HepG2 (cell line): ENCODE results near the gene NOXO1. TPM values are rescaled to one million over a fixed set of nuclear protein-coding genes. Genes with fewer than 3 reads are reported as not detected.
A peak's percentile ranks its signal among the peaks of the same experiment; 100 is the strongest.

ENCODE experiments used
- ATF2 ChIP-seq: sonication (generic); formaldehyde crosslinking; IDR thresholded peaks from 2 replicates; pipeline ENCODE4 v1.4.0; 2020; ENCODE audit warnings: missing genetic modification reagents
- CHCHD3 ChIP-seq: sonication (generic); formaldehyde crosslinking; IDR thresholded peaks from 2 replicates; pipeline ENCODE4 v1.8.0; 2022; ENCODE audit warnings: mild to moderate bottlenecking, missing genetic modification reagents, moderate library complexity
- JARID2 ChIP-seq: sonication (generic); formaldehyde crosslinking; IDR thresholded peaks from 2 replicates; pipeline ENCODE4 v1.8.1; 2023; ENCODE audit warnings: missing genetic modification reagents, inconsistent platforms; ENCODE audit not compliant: insufficient replicate concordance
- NBN ChIP-seq: fragments of 450-650 bp; conservative IDR thresholded peaks from 2 replicates; pipeline ENCODE4 v1.6.1; 2017
- POLR2AphosphoS2 ChIP-seq: IDR thresholded peaks from 2 replicates; pipeline ENCODE4 v1.6.1; 2011; ENCODE audit warnings: low read depth, low read length, improper control_type of control experiment
- SKIL ChIP-seq: sonication (generic); formaldehyde crosslinking; IDR thresholded peaks from 2 replicates; pipeline ENCODE4 v1.8.0; 2022; ENCODE audit warnings: missing genetic modification reagents, mild to moderate bottlenecking, moderate library complexity, borderline replicate concordance
- TFAP4 ChIP-seq: sonication (generic); IDR thresholded peaks from 2 replicates; pipeline ENCODE4 v1.6.1; 2016; ENCODE audit warnings: low read depth, borderline replicate concordance
- ZBTB20 ChIP-seq: sonication (generic); formaldehyde crosslinking; IDR thresholded peaks from 2 replicates; pipeline ENCODE4 v1.8.1; 2023; ENCODE audit warnings: missing genetic modification reagents, low read depth, mild to moderate bottlenecking, borderline replicate concordance
- ZNF280D ChIP-seq: sonication (generic); formaldehyde crosslinking; IDR thresholded peaks from 2 replicates; pipeline ENCODE4 v1.5.1; 2020; ENCODE audit warnings: mild to moderate bottlenecking, missing genetic modification reagents
- ZNF414 ChIP-seq: sonication (generic); formaldehyde crosslinking; IDR thresholded peaks from 2 replicates; pipeline ENCODE4 v1.5.0; 2020; ENCODE audit warnings: missing genetic modification reagents
- ZNF709 ChIP-seq: sonication (generic); formaldehyde crosslinking; IDR thresholded peaks from 2 replicates; pipeline ENCODE4 v1.5.0; 2020; ENCODE audit warnings: mild to moderate bottlenecking, missing genetic modification reagents
- polyA plus RNA-seq, 8 experiments: library from polyadenylated mRNA; depleted of rRNA in 3 of 8; stranded (reverse) in 7 of 8; unstranded in 1 of 8; fragments of >200 nt; fragmentation: Illumina TruSeq in 4 of 8; extraction: Trizol in 4 of 8; gene quantifications; 2 replicates each; pipeline versions ENCODE4 v1.2.1 to v1.2.3, GENCODE V29; 2011 to 2016; ENCODE audit warnings: low read depth in 4 of 8, missing spikeins in 1 of 8, mixed read lengths in 1 of 8; ENCODE audit not compliant: insufficient read depth in 1 of 8
- total RNA-seq, 5 experiments: library from RNA; depleted of rRNA; stranded (reverse); fragments of >200 nt; fragmentation: Illumina TruSeq; extraction: Trizol; gene quantifications; 2 replicates each; pipeline ENCODE4 v1.2.3, GENCODE V29; 2016; ENCODE audit warnings: low read depth in 1 of 5
- TF ChIP-seq, protein P1 (sequence below): sonication (generic); formaldehyde crosslinking; IDR thresholded peaks from 2 replicates; pipeline ENCODE4 v1.5.0; 2020; ENCODE audit warnings: missing genetic modification reagents
- TF ChIP-seq, protein P2 (sequence below): sonication (generic); formaldehyde crosslinking; IDR thresholded peaks from 2 replicates; pipeline ENCODE4 v1.5.0; 2020; ENCODE audit warnings: mild to moderate bottlenecking, low read depth, missing genetic modification reagents, borderline replicate concordance

Gene NOXO1
- total and polyA plus RNA-seq, 2 of the 13 experiments (the other 11 are each of a cell fraction or from before 2014, with no cell fraction given): 0.69 to 1.4 TPM

GRCh38 chr16:1932050-1933028 is 48.9 kb downstream of the NOXO1 start (continued):
- no peak for TF ChIP-seq SKIL (CRISPR knock-in tag)
- TF ChIP-seq, protein P1, sequence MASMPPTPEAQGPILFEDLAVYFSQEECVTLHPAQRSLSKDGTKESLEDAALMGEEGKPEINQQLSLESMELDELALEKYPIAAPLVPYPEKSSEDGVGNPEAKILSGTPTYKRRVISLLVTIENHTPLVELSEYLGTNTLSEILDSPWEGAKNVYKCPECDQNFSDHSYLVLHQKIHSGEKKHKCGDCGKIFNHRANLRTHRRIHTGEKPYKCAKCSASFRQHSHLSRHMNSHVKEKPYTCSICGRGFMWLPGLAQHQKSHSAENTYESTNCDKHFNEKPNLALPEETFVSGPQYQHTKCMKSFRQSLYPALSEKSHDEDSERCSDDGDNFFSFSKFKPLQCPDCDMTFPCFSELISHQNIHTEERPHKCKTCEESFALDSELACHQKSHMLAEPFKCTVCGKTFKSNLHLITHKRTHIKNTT: no peak
- 0 out of 2 replicates have a peak, but pooled peaks have one; percentile 25 for TF ChIP-seq ATF2
- TF ChIP-seq JARID2 (CRISPR knock-in tag): no peak
- TF ChIP-seq, protein P2, sequence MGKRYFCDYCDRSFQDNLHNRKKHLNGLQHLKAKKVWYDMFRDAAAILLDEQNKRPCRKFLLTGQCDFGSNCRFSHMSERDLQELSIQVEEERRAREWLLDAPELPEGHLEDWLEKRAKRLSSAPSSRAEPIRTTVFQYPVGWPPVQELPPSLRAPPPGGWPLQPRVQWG: no peak
- no peak for TF ChIP-seq POLR2AphosphoS2
- no peak for TF ChIP-seq ZNF709 (CRISPR knock-in tag)
- peak; percentile 25; the same call in 1 of the 2 replicates for TF ChIP-seq TFAP4
- TF ChIP-seq ZNF280D (CRISPR knock-in tag): no peak
- peak; percentile 74; the same call in 1 of the 2 replicates for TF ChIP-seq ZNF414 (CRISPR knock-in tag)
- no peak for TF ChIP-seq NBN
- TF ChIP-seq CHCHD3 (CRISPR knock-in tag): no peak
- no peak for TF ChIP-seq ZBTB20 (CRISPR knock-in tag)
